D341Med (cell line): ENCODE data around the gene URB1.
"Not testable (repeated sequence)": the region's sequence is repeated elsewhere in the genome, so short reads cannot be mapped to it uniquely, and the experiment has no call there.

Experiments used
- DNase-seq: peaks from one replicate; pipeline ENCODE4 v3.0.0; 2012; ENCODE audit warnings: low spot score

URB1 gene

GRCh38 chr21:32372755-32373154 lies 20.1 kb downstream of the URB1 start:
- no peak for DNase-seq

- DNase-seq: no peak
Measured at GRCh38 chr21:32371913-32372314, 20.9 kb downstream of the URB1 start.

GRCh38 chr21:32370998-32371766 lies 21.6 kb downstream of the URB1 start:
- DNase-seq: no peak

GRCh38 chr21:32368961-32369360 lies 23.9 kb downstream of the URB1 start:
- DNase-seq: not testable (repeated sequence)

- DNase-seq: no peak
Measured at GRCh38 chr21:32368386-32368785, 24.4 kb downstream of the URB1 start.

GRCh38 chr21:32367158-32367557 lies 25.7 kb downstream of the URB1 start:
- DNase-seq: no peak

- DNase-seq: no peak
Measured at GRCh38 chr21:32366191-32366590, 26.6 kb downstream of the URB1 start.

- no peak for DNase-seq
Measured at GRCh38 chr21:32364796-32365195, 28.0 kb downstream of the URB1 start.

GRCh38 chr21:32364387-32364786 lies 28.4 kb downstream of the URB1 start:
- DNase-seq: no peak

- DNase-seq: no peak
Measured at GRCh38 chr21:32360401-32360975, 32.3 kb downstream of the URB1 start.

GRCh38 chr21:32359719-32360260 lies 33.0 kb downstream of the URB1 start:
- peak; percentile 67 for DNase-seq

- no peak for DNase-seq
Measured at GRCh38 chr21:32356874-32357395, 35.9 kb downstream of the URB1 start.

GRCh38 chr21:32353002-32353711 lies 39.7 kb downstream of the URB1 start:
- DNase-seq: no peak

GRCh38 chr21:32352526-32352925 lies 40.3 kb downstream of the URB1 start:
- no peak for DNase-seq

- no peak for DNase-seq
Measured at GRCh38 chr21:32351428-32351827, 41.4 kb downstream of the URB1 start.

- no peak for DNase-seq
Measured at GRCh38 chr21:32350981-32351380, 41.8 kb downstream of the URB1 start.

- DNase-seq: no peak
Measured at GRCh38 chr21:32350211-32350980, 42.4 kb downstream of the URB1 start.

GRCh38 chr21:32349333-32349944 lies 43.4 kb downstream of the URB1 start:
- DNase-seq: no peak

- no peak for DNase-seq
Measured at GRCh38 chr21:32348604-32349332, 44.0 kb downstream of the URB1 start.

- no peak for DNase-seq
Measured at GRCh38 chr21:32347977-32348376, 44.8 kb downstream of the URB1 start.

GRCh38 chr21:32347351-32347750 lies 45.5 kb downstream of the URB1 start:
- no peak for DNase-seq
